ENCODE results near the gene PTPN1.

DNA sequence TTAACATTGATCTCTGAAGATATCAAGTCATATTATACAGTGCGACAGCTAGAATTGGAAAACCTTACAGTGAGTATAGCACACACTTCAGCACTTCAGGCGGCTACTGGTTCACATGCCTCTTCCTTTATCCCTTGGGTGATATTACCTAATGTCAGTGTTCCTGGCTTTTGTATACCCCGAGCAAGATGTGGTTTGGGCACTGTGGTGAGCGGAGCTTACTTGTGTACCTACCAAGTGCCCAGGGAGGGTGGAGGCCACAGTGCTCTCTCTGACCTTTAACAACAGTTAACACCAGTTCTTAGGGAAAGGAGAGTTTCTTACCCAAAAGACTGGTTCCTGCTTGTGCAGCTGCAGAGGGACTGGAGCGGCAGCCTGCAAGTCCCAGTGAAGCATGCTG, 64.4 kb downstream of the PTPN1 start:
- no peak for TF ChIP-seq POLR2AphosphoS5 (IDR thresholded peaks at IDR 0.05; ENCODE audit: low read depth, low read length)
- TF ChIP-seq REST (IDR thresholded peaks at IDR 0.05; ENCODE audit: insufficient read depth in 1 of 2, low read depth in 2 of 2, low read length in 2 of 2): no peak
